Spleen (tissue), 13 donors: ENCODE data around the gene CDH8. TPM values are rescaled to one million over a fixed set of nuclear protein-coding genes. Genes with fewer than 3 reads are reported as not detected.

ENCODE experiments used
- DNase-seq: peaks from one replicate; pipeline ENCODE4 v3.0.0-alpha.2; 2020
- H3K27ac ChIP-seq, 8 donors: fragments of 200-600 bp; sonication (generic) in 7 of 8; 1 replicate in 4 of 8; 2 replicates in 4 of 8; pipeline versions ENCODE4 v1.5.0 to v1.8.0; 2016 to 2021; ENCODE audit warnings: inconsistent platforms in 4 of 8, mild to moderate bottlenecking in 4 of 8, moderate library complexity in 1 of 8
- H3K27me3 ChIP-seq, 7 donors: fragments of 200-600 bp; sonication (generic) in 6 of 7; replicated peaks in 1 of 7; 1 replicate in 4 of 7; 2 replicates in 3 of 7; pipeline versions ENCODE4 v1.5.0 to v1.8.0; 2016 to 2021; ENCODE audit warnings: inconsistent platforms in 3 of 7, mild to moderate bottlenecking in 1 of 7
- H3K36me3 ChIP-seq, 6 donors: fragments of 200-600 bp; sonication (generic) in 5 of 6; 1 replicate in 4 of 6; 2 replicates in 2 of 6; pipeline versions ENCODE4 v1.5.0 to v1.8.0; 2016 to 2021; ENCODE audit warnings: inconsistent platforms in 2 of 6
- H3K4me1 ChIP-seq, 6 donors: fragments of 200-600 bp; sonication (generic) in 5 of 6; 1 replicate in 3 of 6; 2 replicates in 3 of 6; pipeline versions ENCODE4 v1.5.0 to v1.8.0; 2016 to 2021; ENCODE audit warnings: inconsistent platforms in 3 of 6
- H3K4me3 ChIP-seq, 8 donors: fragments of 200-600 bp; sonication (generic) in 7 of 8; 1 replicate in 4 of 8; 2 replicates in 4 of 8; pipeline versions ENCODE4 v1.5.0 to v1.8.0; 2016 to 2021; ENCODE audit warnings: inconsistent platforms in 4 of 8, mild to moderate bottlenecking in 4 of 8, moderate library complexity in 2 of 8
- H3K9me3 ChIP-seq, 8 donors: fragments of 200-600 bp; sonication (generic) in 7 of 8; 1 replicate in 4 of 8; 2 replicates in 4 of 8; pipeline versions ENCODE4 v1.5.0 to v1.8.0; 2016 to 2021; ENCODE audit warnings: inconsistent platforms in 4 of 8
- CTCF ChIP-seq, 11 experiments: fragments of 200-600 bp in 7 of 11; fragments of 450-650 bp in 4 of 11; sonication (generic) in 4 of 11; IDR thresholded peaks in 8 of 11; conservative IDR thresholded peaks in 3 of 11; 1 replicate in 7 of 11; 2 replicates in 4 of 11; pipeline versions ENCODE4 v1.4.0 to v1.8.0; 2016 to 2021; ENCODE audit warnings: antibody characterized with exemption in 11 of 11, inconsistent platforms in 4 of 11, mild to moderate bottlenecking in 1 of 11
- POLR2A ChIP-seq, 3 donors: fragments of 450-650 bp; IDR thresholded peaks; one replicate each; pipeline ENCODE4 v1.5.1; 2017; ENCODE audit warnings: antibody characterized with exemption in 3 of 3, mild to moderate bottlenecking in 1 of 3
- POLR2AphosphoS5 ChIP-seq, 3 donors: sonication (generic); formaldehyde crosslinking; IDR thresholded peaks; one replicate each; pipeline ENCODE4 v1.5.1; 2017; ENCODE audit warnings: antibody characterized with exemption in 3 of 3
- WGBS, 5 donors: extraction: QIAGEN DNeasy Blood & Tissue Kit in 3 of 5; methylation state at CpG; one replicate each; pipeline versions ENCODE4 v1.1.5 to v1.1.7; 2013 to 2018; 5-methylcytosine and 5-hydroxymethylcytosine counted together
- intact Hi-C: fragments of 100-400 bp; cut with DNase I; formaldehyde crosslinking; loops from one replicate; pipeline ENCODE4 v1.15.0; 2023; ENCODE audit warnings: low total_unique reads
- long read RNA-seq, 2 donors: transcript quantifications; one replicate each; lab custom pipeline, GENCODE V29; 2026
- polyA plus RNA-seq, 3 donors: library from polyadenylated mRNA; stranded (reverse); fragments of 200-250 nt; gene quantifications; one replicate each; pipeline ENCODE4 v1.2.1, GENCODE V29; 2013
- total RNA-seq, 7 donors: library from RNA; depleted of rRNA in 3 of 7; stranded (reverse); fragments of >200 nt in 3 of 7; fragmentation: NEBNext Ultra II Directional in 4 of 7; extraction: Animal tissue kit (Norgen Biotek cat#: 25700) in 4 of 7; gene quantifications; one replicate each; pipeline versions ENCODE4 v1.1.0 to v1.2.1, GENCODE V29; 2016 to 2021
- donor health status: healthy with polysubstance abuse.
- donor health status: DM: no; HTN: no; CAD: no; lungs with moderate emphysema.
- donor health status: DM: no; HTN: no; CAD: no.
- donor health status: Bipolar disorder and iron deficiency.
- donor health status: healthy.
- donor health status: DM: no; HTN: no; CAD: no.
- donor health status: DM: yes; HTN: yes; CAD: no.

Gene CDH8
- 1 to 10 TPM in 1 of 7 donors, not detected in 6; 1.4 TPM for total RNA-seq
- under 1 TPM in 2 of 3 donors, not detected in 1; under 0.01 TPM for polyA plus RNA-seq
- long read RNA-seq, donor 1: 0 reads
- long read RNA-seq, donor 2, partial matches to known transcripts: 0 of 1 reads
- long read RNA-seq, donor 2, other reads (novel, unspliced or antisense): 0 of 1 reads

DNA sequence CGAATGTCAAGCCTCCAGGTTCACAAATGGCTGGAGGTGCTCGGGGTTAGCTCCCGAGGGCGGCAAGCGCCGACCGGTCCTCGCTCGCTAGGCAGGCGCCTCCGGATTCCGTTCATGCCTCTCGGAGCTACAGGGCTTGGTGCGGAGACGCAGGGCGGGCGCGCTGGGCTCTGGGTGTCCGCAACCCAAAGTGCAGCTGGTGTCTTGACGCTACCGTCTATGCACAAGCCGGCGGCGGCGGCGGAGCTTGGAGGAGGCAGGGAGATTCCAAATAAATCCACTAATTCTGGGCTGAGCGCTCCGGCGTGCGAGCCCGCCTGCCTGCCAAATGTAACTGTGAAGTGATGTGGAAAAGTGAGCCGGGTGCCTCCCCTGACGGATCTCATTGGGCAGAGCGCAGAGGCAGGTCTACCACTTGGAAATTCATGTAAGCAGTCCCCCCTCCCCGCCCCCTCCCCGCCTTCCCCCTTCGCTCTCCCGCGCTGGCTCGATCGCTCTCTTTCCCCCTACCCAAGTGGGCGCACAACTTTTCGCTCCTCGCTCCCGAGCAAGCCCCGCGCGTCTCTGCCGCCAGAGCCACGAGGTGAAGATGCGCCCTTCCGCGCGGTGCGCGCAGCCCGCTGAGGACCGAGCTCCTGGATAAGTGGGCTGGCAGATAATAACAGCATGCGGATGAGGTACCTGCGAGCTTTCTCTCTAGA is at the start of gene CDH8:
TSS of gene CDH8 (minus strand) at position 338 of the 701 bp plus-strand sequence. CDS start 15,035 bp downstream, outside the sequence.
- peaks cover 0 to 6% (median 0%) of the 10 kb centered on the region in 8 donors for H3K9me3 ChIP-seq
- DNase-seq: peak; percentile 61
- intact Hi-C loops: no loop called here
- H3K27me3 ChIP-seq: peaks cover 0 to 69% (median 30%) of the 10 kb centered on the region in 7 donors
- H3K4me1 ChIP-seq: peaks cover 0 to 23% (median 7%) of the 10 kb centered on the region in 6 donors
- 3 to 9% (median 4%) methylated on average over 26 to 60 of the region's 60 CpGs for WGBS, 5 donors
- no peaks in the 10 kb centered on the region for H3K36me3 ChIP-seq
- H3K27ac ChIP-seq: no peak within 1 kb of the TSS
- TF ChIP-seq POLR2AphosphoS5 (IDR thresholded peaks at IDR 0.05): no peak
- TF ChIP-seq POLR2A (IDR thresholded peaks at IDR 0.05): no peak
- no peak for TF ChIP-seq CTCF (IDR thresholded peaks at IDR 0.05 in 8 of 11, conservative IDR thresholded peaks at IDR 0.05 in 3 of 11)
- peak within 1 kb of the TSS in 3 of 8 donors; percentile 13 to 45 (median 17) for H3K4me3 ChIP-seq

GRCh38 chr16:62079236-62079635 is 43.0 kb upstream of the CDH8 start:
- WGBS, 5 donors: 81 to 91% (median 86%) methylated on average over 4 of the region's 4 CpGs
- no peak for TF ChIP-seq CTCF (IDR thresholded peaks at IDR 0.05 in 8 of 11, conservative IDR thresholded peaks at IDR 0.05 in 3 of 11)
- TF ChIP-seq POLR2A (IDR thresholded peaks at IDR 0.05): no peak
- TF ChIP-seq POLR2AphosphoS5 (IDR thresholded peaks at IDR 0.05): no peak
- H3K4me3 ChIP-seq: no peak overlapping the region
- no peaks in the 10 kb centered on the region for H3K27me3 ChIP-seq
- no peak overlapping the region for H3K27ac ChIP-seq
- no peaks in the 10 kb centered on the region for H3K4me1 ChIP-seq
- no peaks in the 10 kb centered on the region for H3K36me3 ChIP-seq
- no peaks in the 10 kb centered on the region for H3K9me3 ChIP-seq
- intact Hi-C loops: no loop called here
- no peak for DNase-seq

- 45 to 62% (median 51%) methylated on average over 4 of the region's 4 CpGs for WGBS, 5 donors
- Histone ChIP-seq H3K9me3 (no peaks in the 10 kb centered on the region), H3K4me1 (no peaks in the 10 kb centered on the region), H3K36me3 (no peaks in the 10 kb centered on the region), H3K27me3 (no peaks in the 10 kb centered on the region), H3K4me3 (no peak overlapping the region), H3K27ac (no peak overlapping the region)
- intact Hi-C loops: no loop called here
- no peak for DNase-seq
- TF ChIP-seq CTCF (IDR thresholded peaks at IDR 0.05 in 8 of 11, conservative IDR thresholded peaks at IDR 0.05 in 3 of 11) (no peak), POLR2AphosphoS5 (IDR thresholded peaks at IDR 0.05) (no peak), POLR2A (IDR thresholded peaks at IDR 0.05) (no peak)
These were observed 41.8 kb upstream of the CDH8 start for GRCh38 chr16:62077998-62078397.

GRCh38 chr16:62076886-62077285 is 40.6 kb upstream of the CDH8 start:
- WGBS, 5 donors: 85 to 91% (median 86%) methylated on average over 3 of the region's 3 CpGs
- Histone ChIP-seq H3K4me1 (no peaks in the 10 kb centered on the region), H3K36me3 (no peaks in the 10 kb centered on the region), H3K27me3 (no peaks in the 10 kb centered on the region), H3K9me3 (no peaks in the 10 kb centered on the region), H3K27ac (no peak overlapping the region), H3K4me3 (no peak overlapping the region)
- no peak for DNase-seq
- TF ChIP-seq POLR2AphosphoS5 (IDR thresholded peaks at IDR 0.05) (no peak), POLR2A (IDR thresholded peaks at IDR 0.05) (no peak), CTCF (IDR thresholded peaks at IDR 0.05 in 8 of 11, conservative IDR thresholded peaks at IDR 0.05 in 3 of 11) (no peak)
- intact Hi-C loops: no loop called here
